Body of pancreas (tissue), 4 donors: ENCODE data around the gene ACKR3. TPM values are rescaled to one million over a fixed set of nuclear protein-coding genes. Genes with fewer than 3 reads are reported as not detected.

ENCODE experiments used
- ATAC-seq: fragments of 150-250 bp; one replicate; pipeline ENCODE4 v1.9.1; 2016
- DNase-seq, 4 donors: peaks; one replicate each; pipeline ENCODE4 v3.0.0-alpha.2; 2019
- H3K27ac ChIP-seq, 4 donors: fragments of 200-600 bp; sonication (generic); 1 replicate in 3 of 4; 2 replicates in 1 of 4; pipeline versions ENCODE4 v1.5.1 to v1.6.1; 2016 to 2019; ENCODE audit warnings: mild to moderate bottlenecking in 1 of 4, mixed read lengths in 1 of 4, moderate library complexity in 1 of 4
- H3K27me3 ChIP-seq, 2 donors: fragments of 200-600 bp; sonication (generic); one replicate each; pipeline ENCODE4 v1.6.0; 2016; ENCODE audit warnings: mild to moderate bottlenecking in 1 of 2
- H3K36me3 ChIP-seq, 2 donors: fragments of 200-600 bp; sonication (generic); replicated peaks in 1 of 2; 2 replicates each; pipeline ENCODE4 v1.5.1; 2016; ENCODE audit warnings: low read depth in 2 of 2; ENCODE audit not compliant: insufficient read depth in 1 of 2
- H3K4me1 ChIP-seq: fragments of 200-600 bp; sonication (generic); one replicate; pipeline ENCODE4 v1.6.0; 2016
- H3K4me3 ChIP-seq, 2 donors: fragments of 200-600 bp; sonication (generic); 1 replicate in 1 of 2; 2 replicates in 1 of 2; pipeline ENCODE4 v1.5.1; 2016 to 2019
- H3K9me3 ChIP-seq, 3 donors: fragments of 200-600 bp; sonication (generic); 1 replicate in 2 of 3; 2 replicates in 1 of 3; pipeline ENCODE4 v1.5.1; 2016
- POLR2A ChIP-seq, 3 donors: fragments of 450-650 bp; IDR thresholded peaks; one replicate each; pipeline ENCODE4 v1.6.1; 2016; ENCODE audit warnings: antibody characterized with exemption in 3 of 3, mild to moderate bottlenecking in 2 of 3
- WGBS, 2 donors: methylation state at CpG; one replicate each; pipeline ENCODE4 v1.1.5; 2017; 5-methylcytosine and 5-hydroxymethylcytosine counted together
- intact Hi-C: fragments of 100-400 bp; cut with DNase I; formaldehyde crosslinking; loops from one replicate; pipeline ENCODE4 v1.15.1; 2023
- total RNA-seq, 2 donors: library from RNA; depleted of rRNA; stranded (reverse); fragments of >200 nt; gene quantifications; one replicate each; pipeline ENCODE4 v1.1.0, GENCODE V29; 2016
- TF ChIP-seq, protein P1 (sequence below), 7 experiments: fragments of 450-650 bp in 4 of 7; fragments of 200-600 bp in 3 of 7; sonication (generic) in 3 of 7; IDR thresholded peaks; one replicate each; pipeline ENCODE4 v1.5.1; 2016 to 2019; ENCODE audit warnings: antibody characterized with exemption in 7 of 7

The ACKR3 gene
- total RNA-seq, 2 donors from 2014 or later: 10.4 to 18.1 TPM

DNA sequence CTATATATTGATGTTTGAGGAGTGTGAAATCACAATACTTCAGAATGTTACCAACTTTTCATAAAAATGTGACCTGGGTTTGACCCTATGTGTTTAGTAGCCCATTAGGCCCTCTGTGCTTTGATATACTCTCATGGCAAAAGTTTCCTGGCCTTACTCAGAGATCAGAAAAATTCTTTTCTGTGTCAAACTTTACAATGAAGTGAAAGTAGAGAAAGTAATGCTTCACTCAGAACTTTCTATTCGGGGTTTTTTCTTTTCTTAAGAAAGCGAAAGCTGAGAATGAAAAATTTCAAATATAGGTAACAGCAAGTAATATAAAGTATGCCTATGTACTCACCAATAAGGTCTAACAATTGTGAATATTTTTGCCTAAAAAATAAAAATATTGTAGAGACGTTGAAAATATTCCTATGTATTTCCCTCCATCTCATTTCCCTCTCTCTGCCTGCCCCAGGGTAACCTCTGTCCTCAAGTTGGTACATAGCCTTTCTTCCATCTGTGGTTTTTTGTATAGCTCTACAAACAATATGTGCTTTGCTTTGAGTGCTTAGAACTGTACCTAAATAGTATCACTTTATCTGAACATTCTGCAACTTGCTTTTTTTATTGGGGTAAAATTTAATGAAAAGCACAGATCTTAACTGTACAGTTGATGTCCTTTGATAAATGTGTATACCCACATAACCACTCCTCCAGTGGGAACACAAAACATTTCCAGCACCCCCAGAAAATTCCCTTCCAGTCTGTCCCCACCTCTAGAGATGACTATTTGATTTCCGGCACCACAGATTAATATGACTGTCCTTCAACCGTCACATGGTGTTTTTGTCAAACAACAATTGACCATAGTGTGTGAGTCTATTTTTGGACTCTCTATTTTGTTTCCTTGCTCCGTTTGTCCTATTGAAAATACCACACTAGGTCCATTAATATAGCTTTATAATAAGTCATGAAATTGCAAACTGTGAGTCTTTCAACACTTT lies 10.3 kb upstream of the ACKR3 start:
- WGBS, 2 donors: 64 to 73% methylated on average over 6 of the region's 6 CpGs
- no peaks in the 10 kb centered on the region for H3K9me3 ChIP-seq
- no peak overlapping the region for H3K27ac ChIP-seq

DNA sequence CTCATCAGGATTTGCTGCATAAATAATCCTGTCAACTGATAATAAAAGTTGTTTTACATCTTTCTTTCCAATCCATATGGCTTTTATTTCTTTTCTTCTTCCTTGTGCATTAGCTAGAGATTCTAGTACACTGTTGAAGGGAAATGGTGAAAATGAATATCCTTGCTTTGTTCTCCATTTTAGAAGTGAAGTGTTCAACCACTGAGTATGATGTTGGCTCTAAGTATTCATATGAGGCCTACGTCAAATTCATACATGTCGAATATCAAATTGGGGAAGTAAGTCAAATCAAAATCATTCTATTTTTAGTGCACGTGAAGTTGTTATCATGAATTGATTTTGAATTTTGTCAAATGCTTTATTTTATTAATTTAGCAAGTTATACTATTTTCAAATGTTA lies 7.8 kb upstream of the ACKR3 start:
- no peak for DNase-seq
- no peak overlapping the region for H3K4me3 ChIP-seq
- no peak overlapping the region for H3K27ac ChIP-seq
- intact Hi-C loops: no loop called here
- TF ChIP-seq, protein P1, sequence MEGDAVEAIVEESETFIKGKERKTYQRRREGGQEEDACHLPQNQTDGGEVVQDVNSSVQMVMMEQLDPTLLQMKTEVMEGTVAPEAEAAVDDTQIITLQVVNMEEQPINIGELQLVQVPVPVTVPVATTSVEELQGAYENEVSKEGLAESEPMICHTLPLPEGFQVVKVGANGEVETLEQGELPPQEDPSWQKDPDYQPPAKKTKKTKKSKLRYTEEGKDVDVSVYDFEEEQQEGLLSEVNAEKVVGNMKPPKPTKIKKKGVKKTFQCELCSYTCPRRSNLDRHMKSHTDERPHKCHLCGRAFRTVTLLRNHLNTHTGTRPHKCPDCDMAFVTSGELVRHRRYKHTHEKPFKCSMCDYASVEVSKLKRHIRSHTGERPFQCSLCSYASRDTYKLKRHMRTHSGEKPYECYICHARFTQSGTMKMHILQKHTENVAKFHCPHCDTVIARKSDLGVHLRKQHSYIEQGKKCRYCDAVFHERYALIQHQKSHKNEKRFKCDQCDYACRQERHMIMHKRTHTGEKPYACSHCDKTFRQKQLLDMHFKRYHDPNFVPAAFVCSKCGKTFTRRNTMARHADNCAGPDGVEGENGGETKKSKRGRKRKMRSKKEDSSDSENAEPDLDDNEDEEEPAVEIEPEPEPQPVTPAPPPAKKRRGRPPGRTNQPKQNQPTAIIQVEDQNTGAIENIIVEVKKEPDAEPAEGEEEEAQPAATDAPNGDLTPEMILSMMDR (IDR thresholded peaks at IDR 0.05): no peak
- TF ChIP-seq POLR2A (IDR thresholded peaks at IDR 0.05): no peak
- no peaks in the 10 kb centered on the region for H3K27me3 ChIP-seq
- H3K4me1 ChIP-seq: peaks cover under 1% of the 10 kb centered on the region
- H3K9me3 ChIP-seq: no peaks in the 10 kb centered on the region
- 82 to 83% methylated on average over 3 of the region's 3 CpGs for WGBS, 2 donors
- H3K36me3 ChIP-seq: no peaks in the 10 kb centered on the region
- ATAC-seq: no peak

More for the DNA sequence above, 10.3 kb upstream of the ACKR3 start:
- Histone ChIP-seq H3K4me1 (no peaks in the 10 kb centered on the region), H3K36me3 (no peaks in the 10 kb centered on the region), H3K4me3 (no peak overlapping the region), H3K27me3 (no peaks in the 10 kb centered on the region)
- intact Hi-C loops: loop anchor here (5.0 kb wide), 1 partner anchor 47 kb away; no protein-coding TSS in a partner anchor
- no peak for TF ChIP-seq POLR2A (IDR thresholded peaks at IDR 0.05)
- TF ChIP-seq, protein P1 (IDR thresholded peaks at IDR 0.05): no peak
- ATAC-seq (no peak), DNase-seq (no peak)

DNA sequence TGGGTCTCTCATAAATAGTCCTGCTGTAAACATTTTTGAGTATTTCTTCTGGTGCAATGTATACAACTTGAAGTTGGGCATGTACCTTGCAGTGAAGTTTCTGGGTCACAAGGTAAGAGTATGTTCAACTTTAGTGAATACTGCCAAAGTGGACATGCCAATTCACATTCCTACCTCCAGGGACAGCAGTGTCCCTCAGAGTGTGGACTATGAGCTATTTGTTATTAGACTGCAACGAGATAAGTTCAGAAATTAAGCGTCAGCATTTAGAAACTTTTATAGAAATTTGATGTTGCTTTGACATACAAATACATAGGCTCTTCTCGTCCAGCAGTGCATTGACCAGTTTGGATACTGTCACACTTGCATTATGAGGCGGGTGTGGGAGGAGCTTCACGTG lies 7.2 kb upstream of the ACKR3 start:
- intact Hi-C loops: no loop called here
- peak; percentile 91 for ATAC-seq

DNA sequence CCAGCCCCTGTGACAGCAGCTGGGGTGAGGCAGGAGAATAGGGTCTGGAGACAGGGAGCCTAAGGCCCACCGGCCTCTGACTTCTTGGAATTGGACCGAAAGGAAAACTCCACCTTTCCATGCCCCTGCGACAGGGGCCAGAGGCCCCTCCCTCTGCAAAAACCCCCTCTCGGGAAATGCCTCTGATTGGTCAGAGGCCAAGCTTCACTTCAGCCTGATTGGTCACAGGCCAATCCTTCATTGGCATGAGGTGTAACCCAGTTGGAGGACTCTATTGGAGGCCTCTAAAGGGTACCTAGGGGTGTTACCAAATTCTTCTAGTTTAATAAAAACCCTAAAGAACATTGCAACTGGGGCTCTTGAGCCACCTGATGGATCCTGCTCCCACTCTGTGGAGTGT lies 5.7 kb upstream of the ACKR3 start:
- H3K36me3 ChIP-seq: no peaks in the 10 kb centered on the region
- H3K9me3 ChIP-seq: no peaks in the 10 kb centered on the region
- H3K27ac ChIP-seq: no peak overlapping the region
- TF ChIP-seq, protein P1 (IDR thresholded peaks at IDR 0.05): no peak
- TF ChIP-seq POLR2A (IDR thresholded peaks at IDR 0.05): no peak
- WGBS, 2 donors: 94 to 96% methylated on average over 4 of the region's 4 CpGs
- H3K4me1 ChIP-seq: peaks cover 15% of the 10 kb centered on the region
- no peak for DNase-seq
- intact Hi-C loops: no loop called here
- no peak for ATAC-seq
- no peak overlapping the region for H3K4me3 ChIP-seq
- no peaks in the 10 kb centered on the region for H3K27me3 ChIP-seq

More for the DNA sequence above, 7.2 kb upstream of the ACKR3 start:
- H3K27ac ChIP-seq: no peak overlapping the region
- no peak overlapping the region for H3K4me3 ChIP-seq
- no peaks in the 10 kb centered on the region for H3K27me3 ChIP-seq
- no peaks in the 10 kb centered on the region for H3K9me3 ChIP-seq
- 46 to 47% methylated on average over 5 of the region's 5 CpGs for WGBS, 2 donors
- H3K4me1 ChIP-seq: peaks cover 6% of the 10 kb centered on the region
- peak; percentile 57 to 76 (median 71) for DNase-seq
- no peaks in the 10 kb centered on the region for H3K36me3 ChIP-seq
- TF ChIP-seq POLR2A (IDR thresholded peaks at IDR 0.05): no peak
- TF ChIP-seq, protein P1 (IDR thresholded peaks at IDR 0.05): peak; percentile 67 to 96 (median 91)
